ENCODE results near the gene AMBP. TPM values are rescaled to one million over a fixed set of nuclear protein-coding genes. Genes with fewer than 3 reads are reported as not detected.

Gene AMBP
- total and polyA plus RNA-seq, 10 donors = 0.09 to 1.6 (median 0.12) TPM; not detected in 7

- Histone ChIP-seq H3K27ac (no peak overlapping the region), H3K36me3 (no peaks in the 10 kb centered on the region), H3K9me3 (peaks cover 0 to 17% (median 11%) of the 10 kb centered on the region in 8 donors), H3K27me3 (replicated peaks in 1 of 7) (peaks cover 0 to 14% (median 0%) of the 10 kb centered on the region in 7 donors), H3K4me1 (no peaks in the 10 kb centered on the region), H3K4me3 (no peak overlapping the region)
- TF ChIP-seq POLR2A (IDR thresholded peaks at IDR 0.05) = no peak
- TF ChIP-seq CTCF (IDR thresholded peaks at IDR 0.05 in 8 of 11, conservative IDR thresholded peaks at IDR 0.05 in 3 of 11) = no peak
- no peak for TF ChIP-seq POLR2AphosphoS5 (IDR thresholded peaks at IDR 0.05)
- DNase-seq = peak; percentile 25
- intact Hi-C loops (cut with DNase I; ENCODE audit: low total_unique reads) = no loop called here
- 83 to 95% (median 85%) methylated on average over 12 to 13 of the region's 13 CpGs for WGBS, 5 donors
Measured at GRCh38 chr9:114124666-114125475, 46.8 kb upstream of the AMBP start.

- no peak for TF ChIP-seq POLR2A (IDR thresholded peaks at IDR 0.05)
- no peak for TF ChIP-seq POLR2AphosphoS5 (IDR thresholded peaks at IDR 0.05)
- no peak for TF ChIP-seq CTCF (IDR thresholded peaks at IDR 0.05 in 8 of 11, conservative IDR thresholded peaks at IDR 0.05 in 3 of 11)
- peak; percentile 1 for DNase-seq
- intact Hi-C loops (cut with DNase I; ENCODE audit: low total_unique reads) = no loop called here
- Histone ChIP-seq H3K36me3 (no peaks in the 10 kb centered on the region), H3K9me3 (peaks cover 0 to 17% (median 11%) of the 10 kb centered on the region in 8 donors), H3K4me3 (no peak overlapping the region), H3K4me1 (no peaks in the 10 kb centered on the region), H3K27ac (no peak overlapping the region), H3K27me3 (replicated peaks in 1 of 7) (peaks cover 0 to 15% (median 0%) of the 10 kb centered on the region in 7 donors)
- WGBS, 5 donors = 61 to 88% (median 71%) methylated on average over 1 of the region's 1 CpG
Measured at GRCh38 chr9:114124138-114124537, 46.0 kb upstream of the AMBP start.

GRCh38 chr9:114123031-114123977 is 45.2 kb upstream of the AMBP start:
- TF ChIP-seq POLR2AphosphoS5 (IDR thresholded peaks at IDR 0.05) (no peak), CTCF (IDR thresholded peaks at IDR 0.05 in 8 of 11, conservative IDR thresholded peaks at IDR 0.05 in 3 of 11) (no peak), POLR2A (IDR thresholded peaks at IDR 0.05) (no peak)
- no peaks in the 10 kb centered on the region for H3K4me1 ChIP-seq
- H3K9me3 ChIP-seq = peaks cover 0 to 17% (median 11%) of the 10 kb centered on the region in 8 donors
- no peaks in the 10 kb centered on the region for H3K36me3 ChIP-seq
- H3K4me3 ChIP-seq = no peak overlapping the region
- intact Hi-C loops (cut with DNase I; ENCODE audit: low total_unique reads) = no loop called here
- 77 to 92% (median 89%) methylated on average over 7 to 9 of the region's 9 CpGs for WGBS, 5 donors
- peaks cover 0 to 19% (median 0%) of the 10 kb centered on the region in 7 donors for H3K27me3 ChIP-seq (replicated peaks in 1 of 7)
- peak; percentile 48 for DNase-seq
- no peak overlapping the region for H3K27ac ChIP-seq

Data from spleen (tissue), 11 donors.